IMR-90 (cell line): Measurements from ENCODE around the gene AUTS2. TPM values are rescaled to one million over a fixed set of nuclear protein-coding genes. Genes with fewer than 3 reads are reported as not detected.

Source experiments
- ATAC-seq: fragments of 200-7000 bp; cut with Tn5 transposase; 2 replicates; pipeline ENCODE4 v1.9.1; 2020; ENCODE audit warnings: low read depth, mild to moderate bottlenecking, moderate library complexity
- BruUV-seq: library from RNA; stranded (reverse); fragments of 400-500 nt; replicated peaks from 2 replicates; lab custom pipeline; 2021; lab: Mats Ljungman, UMichigan
- CTCF ChIA-PET: fragments of 300-600 bp; formaldehyde crosslinking; extraction: SDS; loops from one replicate; lab custom pipeline; 2021; ENCODE audit warnings: antibody characterized with exemption; lab: Yijun Ruan, JAX
- POLR2A ChIA-PET: fragments of 300-600 bp; sonication (Branson Sonifier 250); formaldehyde crosslinking; loops from one replicate; lab custom pipeline; 2022; ENCODE audit warnings: antibody characterized with exemption; ENCODE audit not compliant: unreplicated experiment; lab: Charles Lee
- DNase-seq: peaks from one replicate; pipeline ENCODE4 v3.0.0; 2013
- H2AFZ ChIP-seq: replicated peaks from 2 replicates; pipeline ENCODE3; 2013; ENCODE audit warnings: low read length, mild to moderate bottlenecking; ENCODE audit not compliant: poor library complexity
- H2AK5ac ChIP-seq: 2 replicates; pipeline ENCODE4 v1.6.1; 2013; ENCODE audit warnings: low read depth, low read length, inconsistent platforms
- H2AK9ac ChIP-seq: replicated peaks from 2 replicates; pipeline ENCODE3; 2013; ENCODE audit warnings: mild to moderate bottlenecking, low read depth, low read length, moderate library complexity; ENCODE audit not compliant: poor library complexity
- H2BK120ac ChIP-seq: 2 replicates; pipeline ENCODE4 v1.6.1; 2013; ENCODE audit warnings: low read depth, low read length, inconsistent platforms
- H2BK15ac ChIP-seq: 3 replicates; pipeline ENCODE4 v1.6.1; 2013; ENCODE audit warnings: low read depth, low read length, inconsistent platforms
- H2BK20ac ChIP-seq: 2 replicates; pipeline ENCODE4 v1.6.1; 2013; ENCODE audit warnings: low read depth, mild to moderate bottlenecking, inconsistent platforms, low read length, moderate library complexity
- H2BK5ac ChIP-seq: 2 replicates; pipeline ENCODE4 v1.6.1; 2013; ENCODE audit warnings: mild to moderate bottlenecking, low read depth, low read length, inconsistent platforms; ENCODE audit not compliant: poor library complexity, severe bottlenecking
- H3K14ac ChIP-seq: replicated peaks from 2 replicates; pipeline ENCODE4 v1.6.1; 2013; ENCODE audit warnings: low read depth, low read length, inconsistent platforms
- H3K18ac ChIP-seq: 2 replicates; pipeline ENCODE4 v1.6.1; 2013; ENCODE audit warnings: low read depth, low read length, control low read depth
- H3K23ac ChIP-seq: 2 replicates; pipeline ENCODE4 v1.6.1; 2013; ENCODE audit warnings: low read depth, low read length, inconsistent platforms
- H3K27ac ChIP-seq: 2 replicates; pipeline ENCODE4 v1.5.1; 2013; ENCODE audit warnings: mild to moderate bottlenecking, control low read depth, low read length; ENCODE audit not compliant: insufficient read depth
- H3K27me3 ChIP-seq: 2 replicates; pipeline ENCODE4 v1.6.1; 2013; ENCODE audit warnings: low read length; ENCODE audit not compliant: control insufficient read depth, insufficient read depth
- H3K36me3 ChIP-seq: 2 replicates; pipeline ENCODE4 v1.6.1; 2013; ENCODE audit warnings: low read length, mixed read lengths; ENCODE audit not compliant: control insufficient read depth, insufficient read depth
- H3K4ac ChIP-seq: 2 replicates; pipeline ENCODE4 v1.6.1; 2013; ENCODE audit warnings: low read depth, low read length, inconsistent platforms
- H3K4me1 ChIP-seq: 2 replicates; pipeline ENCODE4 v1.6.1; 2013; ENCODE audit warnings: low read length, mixed read lengths; ENCODE audit not compliant: control insufficient read depth, insufficient read depth
- H3K4me2 ChIP-seq: 2 replicates; pipeline ENCODE4 v1.6.1; 2013; ENCODE audit warnings: low read depth, mild to moderate bottlenecking, control low read depth, low read length, moderate library complexity
- H3K4me3 ChIP-seq: 2 replicates; pipeline ENCODE4 v1.5.1; 2013; ENCODE audit warnings: low read depth, mild to moderate bottlenecking, control low read depth, low read length, moderate library complexity; ENCODE audit not compliant: insufficient read depth
- H3K56ac ChIP-seq: 2 replicates; pipeline ENCODE4 v1.6.1; 2013; ENCODE audit warnings: low read length, inconsistent platforms; ENCODE audit not compliant: insufficient read depth; ENCODE audit errors: extremely low read depth
- H3K79me1 ChIP-seq, 2 experiments: 2 replicates each; pipeline ENCODE4 v1.6.1; 2013; ENCODE audit warnings: low read length in 2 of 2, inconsistent platforms in 1 of 2, low read depth in 1 of 2
- H3K9ac ChIP-seq: 2 replicates; pipeline ENCODE4 v1.6.1; 2013; ENCODE audit warnings: low read depth, low read length, control low read depth
- H3K9me1 ChIP-seq: 2 replicates; pipeline ENCODE4 v1.6.1; 2013; ENCODE audit warnings: low read length, inconsistent platforms; ENCODE audit not compliant: insufficient read depth
- H3K9me3 ChIP-seq: 2 replicates; pipeline ENCODE4 v1.6.1; 2013; ENCODE audit warnings: low read length; ENCODE audit not compliant: control insufficient read depth, insufficient read depth
- H4K20me1 ChIP-seq: 2 replicates; pipeline ENCODE4 v1.6.1; 2013; ENCODE audit warnings: low read length, inconsistent platforms; ENCODE audit not compliant: insufficient read depth
- H4K5ac ChIP-seq: 2 replicates; pipeline ENCODE4 v1.6.1; 2013; ENCODE audit warnings: mild to moderate bottlenecking, low read depth, low read length, control low read depth
- H4K8ac ChIP-seq, 2 experiments: 2 replicates each; pipeline ENCODE4 v1.6.1; 2013; ENCODE audit warnings: low read depth in 2 of 2, low read length in 2 of 2, control low read depth in 1 of 2, inconsistent platforms in 1 of 2
- H4K91ac ChIP-seq: 2 replicates; pipeline ENCODE4 v1.6.1; 2013; ENCODE audit warnings: low read depth, low read length, inconsistent platforms; ENCODE audit not compliant: insufficient read depth
- BHLHE40 ChIP-seq: fragments of 150-350 bp; IDR thresholded peaks from 2 replicates; pipeline ENCODE4 v1.6.1; 2016; ENCODE audit warnings: mild to moderate bottlenecking, low read depth, low read length
- CEBPB ChIP-seq: IDR thresholded peaks from 2 replicates; pipeline ENCODE4 v1.6.1; 2012; ENCODE audit warnings: low read depth, low read length, improper control_type of control experiment
- CHD1 ChIP-seq: IDR thresholded peaks from 2 replicates; pipeline ENCODE4 v1.6.1; 2012; ENCODE audit warnings: low read depth, low read length, improper control_type of control experiment
- CTCF ChIP-seq: conservative IDR thresholded peaks from 2 replicates; pipeline ENCODE4 v1.5.1; 2012; ENCODE audit warnings: mild to moderate bottlenecking, low read depth, low read length, improper control_type of control experiment
- ELK1 ChIP-seq: fragments of 150-350 bp; IDR thresholded peaks from 2 replicates; pipeline ENCODE4 v1.6.1; 2016; ENCODE audit warnings: low read depth, mild to moderate bottlenecking, low read length, moderate library complexity, borderline replicate concordance
- FOS ChIP-seq: fragments of 150-350 bp; IDR thresholded peaks from 2 replicates; pipeline ENCODE4 v1.6.1; 2016; ENCODE audit warnings: low read depth, low read length
- MAFK ChIP-seq: IDR thresholded peaks from 2 replicates; pipeline ENCODE4 v1.6.1; 2012; ENCODE audit warnings: low read depth, low read length, improper control_type of control experiment
- MAZ ChIP-seq: IDR thresholded peaks from 2 replicates; pipeline ENCODE4 v1.6.1; 2012; ENCODE audit warnings: low read depth, mild to moderate bottlenecking, low read length, improper control_type of control experiment, moderate library complexity, borderline replicate concordance
- MXI1 ChIP-seq: IDR thresholded peaks from 2 replicates; pipeline ENCODE4 v1.6.1; 2012; ENCODE audit warnings: low read depth, mild to moderate bottlenecking, low read length, moderate library complexity, borderline replicate concordance
- NFE2L2 ChIP-seq: fragments of 150-350 bp; IDR thresholded peaks from 2 replicates; pipeline ENCODE4 v1.6.1; 2016; ENCODE audit warnings: low read depth, mild to moderate bottlenecking, low read length
- POLR2A ChIP-seq: IDR thresholded peaks from 2 replicates; pipeline ENCODE4 v1.6.1; 2012; ENCODE audit warnings: mild to moderate bottlenecking, low read depth, low read length
- RAD21 ChIP-seq: IDR thresholded peaks from 2 replicates; pipeline ENCODE4 v1.6.1; 2012; ENCODE audit warnings: low read length, improper control_type of control experiment
- RCOR1 ChIP-seq: IDR thresholded peaks from 2 replicates; pipeline ENCODE4 v1.6.1; 2012; ENCODE audit warnings: mild to moderate bottlenecking, low read length, improper control_type of control experiment; ENCODE audit not compliant: insufficient replicate concordance
- RFX5 ChIP-seq: IDR thresholded peaks from 2 replicates; pipeline ENCODE4 v1.8.0; 2012; ENCODE audit warnings: low read depth, mild to moderate bottlenecking, low read length, moderate library complexity
- SMC3 ChIP-seq: fragments of 150-350 bp; IDR thresholded peaks from 2 replicates; pipeline ENCODE4 v1.6.1; 2016; ENCODE audit warnings: low read depth, mild to moderate bottlenecking, antibody characterized with exemption, low read length, moderate library complexity
- USF2 ChIP-seq: fragments of 150-350 bp; IDR thresholded peaks from 2 replicates; pipeline ENCODE4 v1.6.1; 2017; ENCODE audit warnings: mild to moderate bottlenecking, antibody characterized with exemption, low read length, low read depth
- whole genome bisulfite sequencing, 2 experiments: methylation state at CpG; one replicate each; pipeline versions ENCODE4 v1.1.5 to v1.1.7; 2013; ENCODE audit warnings: missing lambda C conversion rate in 2 of 2; ENCODE audit not compliant: insufficient read length in 1 of 2; ENCODE audit errors: extremely low coverage in 2 of 2; 5-methylcytosine and 5-hydroxymethylcytosine counted together
- dilution Hi-C: fragments of 300-500 bp; cut with HindIII; formaldehyde crosslinking; loops from one replicate; pipeline ENCODE4 v1.14.3; 2018; ENCODE audit warnings: low sequenced_read_pairs; ENCODE audit not compliant: unreplicated experiment
- in situ Hi-C: fragments of 300-500 bp; cut with MboI; formaldehyde crosslinking; loops from 3 replicates; pipeline ENCODE4 v1.14.3; 2019; ENCODE audit warnings: low sequenced_read_pairs, inconsistent platforms, mixed read lengths
- intact Hi-C: fragments of 100-400 bp; cut with micrococcal nuclease; formaldehyde crosslinking; loops from 2 replicates; pipeline ENCODE4 v1.10.0; 2022
- polyA plus RNA-seq, 3 experiments: library from polyadenylated mRNA; depleted of rRNA; stranded (reverse); fragments of >200 nt; gene quantifications; 2 replicates each; pipeline ENCODE4 v1.2.3, GENCODE V29; 2012; ENCODE audit warnings: low replicate concordance in 1 of 3
- total RNA-seq: library from RNA; depleted of rRNA; stranded (reverse); fragments of >200 nt; gene quantifications from 2 replicates; pipeline ENCODE4 v1.2.3, GENCODE V29; 2012

The AUTS2 gene
- total and polyA plus RNA-seq, 2 of the 4 experiments (the other 2 are of a cell fraction), result 0.90 to 3.0 TPM

GRCh38 chr7:70217571-70217970, 619.3 kb downstream of the AUTS2 start:
- Histone ChIP-seq H3K56ac (no peak overlapping the region), H3K4me3 (no peak overlapping the region), H2AFZ (no peak overlapping the region), H3K9me3 (no peaks in the 10 kb centered on the region), H4K8ac (no peak overlapping the region), H2AK9ac (no peak overlapping the region), H3K9me1 (no peaks in the 10 kb centered on the region), H3K23ac (no peak overlapping the region), H3K9ac (no peak overlapping the region), H2BK20ac (no peak overlapping the region), H2AK5ac (no peak overlapping the region), H3K27ac (no peak overlapping the region), H2BK5ac (no peak overlapping the region), H2BK120ac (no peak overlapping the region), H3K18ac (no peak overlapping the region), H3K4ac (no peak overlapping the region), H2BK15ac (no peak overlapping the region), H3K4me1 (no peaks in the 10 kb centered on the region), H3K36me3 (no peaks in the 10 kb centered on the region), H3K4me2 (no peak overlapping the region), H3K14ac (no peak overlapping the region), H4K91ac (no peak overlapping the region), H4K20me1 (no peaks in the 10 kb centered on the region), H3K79me1 (no peaks in the 10 kb centered on the region), H4K5ac (no peak overlapping the region), H3K27me3 (no peaks in the 10 kb centered on the region)
- no TSS peak for BruUV-seq
- no peak for DNase-seq
- intact Hi-C loops (no loop called here), dilution Hi-C loops (no loop called here), in situ Hi-C loops (no loop called here)
- ChIA-PET CTCF (no interaction called here), POLR2A (no interaction called here)
- ATAC-seq, result no peak
- TF ChIP-seq RCOR1 (no peak), SMC3 (no peak), MAZ (no peak), MAFK (no peak), RFX5 (no peak), ELK1 (no peak), MXI1 (no peak), CTCF (no peak), NFE2L2 (no peak), RAD21 (no peak), CHD1 (no peak), POLR2A (no peak), FOS (no peak), USF2 (no peak), CEBPB (no peak), BHLHE40 (no peak)
- WGBS, 2 experiments, result no CpG with 5 or more reads among the region's 3 CpGs
